ENCODE measurements around the gene MLLT6. TPM values are rescaled to one million over a fixed set of nuclear protein-coding genes. Genes with fewer than 3 reads are reported as not detected.

The MLLT6 gene
- total RNA-seq, 2 experiments from 2014 or later, result 333 to 343 TPM

DNA sequence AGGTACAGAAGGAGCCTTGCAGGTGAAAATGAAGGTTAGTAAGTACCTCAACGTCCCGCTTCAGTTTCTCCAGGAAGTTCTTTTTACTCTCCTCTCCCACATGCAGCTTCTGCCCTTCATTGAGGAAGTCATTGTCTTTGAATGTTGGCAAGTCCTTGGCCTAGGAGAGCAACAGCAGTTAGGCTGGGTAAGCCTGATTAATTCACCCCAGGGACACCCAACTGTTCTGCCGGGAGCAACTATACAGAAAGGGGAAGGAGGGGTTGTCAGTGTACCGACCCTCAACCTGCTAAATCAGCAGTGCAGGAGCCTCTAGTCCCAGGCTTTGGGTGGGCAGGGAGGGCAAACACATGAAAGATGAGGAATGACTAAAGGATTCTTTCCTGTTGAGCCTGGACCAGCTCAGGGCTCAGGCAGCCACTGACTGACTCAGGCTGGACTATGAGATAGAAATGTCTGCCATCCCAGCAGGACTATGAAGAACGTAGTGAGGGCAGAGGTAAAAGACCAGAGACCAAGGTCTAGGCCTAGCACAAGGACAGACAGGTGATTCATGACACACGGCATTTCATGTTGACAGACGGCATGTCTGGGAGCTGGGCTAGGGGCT lies 72.7 kb downstream of the MLLT6 start:
- POLR2A ChIA-PET, result no interaction called here

More for the DNA sequence above, 72.7 kb downstream of the MLLT6 start:
- H3K9me3 Mint-ChIP-seq, result no peaks in the 10 kb centered on the region
- DNase-seq (no peak), ATAC-seq (ENCODE audit: low read depth) (no peak)
- peaks cover 6% of the 10 kb centered on the region for H3K4me1 Mint-ChIP-seq
- H3K36me3 Mint-ChIP-seq, result peaks cover 18% of the 10 kb centered on the region
- no peaks in the 10 kb centered on the region for H3K27me3 Mint-ChIP-seq
- H3K27ac Mint-ChIP-seq, result no peak overlapping the region
- H3K4me3 Mint-ChIP-seq, result no peak overlapping the region

Small RNA genes within 50 kb of the gene (microRNA-seq; reads per million reads assigned to microRNA genes)
- gene MIR4726, result 2.1 reads per million
- not detected for gene MIR4734

Other genes with a start within 250 kb of the MLLT6 start
- gene SRCIN1, start 99.3 kb upstream of the MLLT6 start, total RNA-seq, result under 1 TPM in 1 of 2 experiments, not detected in 1; 0.11 TPM
- gene EPOP, start 30.3 kb upstream of the MLLT6 start, total RNA-seq, result 1 to 10 TPM; 7.2 TPM
- gene CISD3, start 25.1 kb downstream of the MLLT6 start, total RNA-seq, result 10 to 100 TPM; 30.4 to 37.3 TPM
- gene PCGF2, start 43.1 kb downstream of the MLLT6 start, total RNA-seq, result 1 to 10 TPM; 1.8 to 2.0 TPM
- 100 to 1,000 TPM; 182 to 189 TPM for gene PSMB3, start 47.5 kb downstream of the MLLT6 start, total RNA-seq
- gene PIP4K2B, start 94.3 kb downstream of the MLLT6 start, total RNA-seq, result 10 to 100 TPM; 55.1 to 58.0 TPM
- 10 to 100 TPM; 35.2 to 37.5 TPM for gene CWC25, start 120.0 kb downstream of the MLLT6 start, total RNA-seq
- 1,000 to 10,000 TPM; 1,166 to 1,188 TPM for gene RPL23, start 148.4 kb downstream of the MLLT6 start, total RNA-seq
- 100 to 1,000 TPM; 227 to 236 TPM for gene LASP1, start 164.8 kb downstream of the MLLT6 start, total RNA-seq

Data from activated naive CD8-positive, alpha-beta T cell treated with anti-CD3 and anti-CD28 coated beads, Interleukin-2, amount 10 ng/mL, durations not matched to agents 7 days and 5 days (primary cell).